ENCODE data around the gene SPOUT1. TPM values are rescaled to one million over a fixed set of nuclear protein-coding genes. Genes with fewer than 3 reads are reported as not detected.
A peak's percentile ranks its signal among the peaks of the same experiment; 100 is the strongest.

Gene SPOUT1
- total and polyA plus RNA-seq, 2 of the 13 experiments (the other 11 are each of a cell fraction or from before 2014, with no cell fraction given), result 39.0 to 45.8 TPM

DNA sequence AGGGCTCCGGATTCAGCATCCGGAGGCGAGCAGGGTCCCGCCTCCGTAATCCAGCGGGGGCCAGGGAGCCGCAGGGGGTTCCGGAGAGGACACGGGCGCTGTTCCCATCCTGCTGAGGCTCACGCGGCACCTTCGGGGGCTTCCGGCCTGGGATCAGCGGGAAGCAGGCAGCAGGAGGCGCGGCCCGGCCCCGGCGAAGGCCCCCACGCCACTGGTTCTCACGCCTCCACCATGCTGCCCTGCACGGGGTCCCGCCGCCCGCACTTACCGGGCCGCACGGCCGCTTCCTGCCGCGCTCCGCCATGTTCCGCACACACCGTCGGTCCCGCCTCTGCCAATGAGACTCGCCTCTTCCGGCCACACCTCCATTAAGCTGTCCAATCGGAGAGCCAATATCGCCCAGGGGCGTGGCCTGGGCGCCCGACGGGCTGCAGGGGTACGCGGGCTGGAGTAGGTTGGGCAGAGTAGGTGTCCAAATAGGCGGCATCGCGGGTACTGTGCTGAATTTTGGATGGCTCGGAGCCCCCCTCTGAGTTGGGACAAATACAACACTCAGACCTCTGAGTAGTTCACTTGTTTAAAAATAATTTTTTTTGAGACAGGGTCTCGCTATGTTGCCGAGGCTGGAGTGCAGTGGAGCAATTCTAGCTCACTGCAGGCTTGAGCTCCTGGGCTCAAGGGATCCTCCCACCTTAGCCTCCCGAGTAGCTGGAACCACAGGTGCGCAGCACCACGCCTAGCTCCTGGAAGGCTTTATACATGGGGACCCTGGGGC, at the start of gene SPOUT1 (continued):
- TF ChIP-seq, protein P1, sequence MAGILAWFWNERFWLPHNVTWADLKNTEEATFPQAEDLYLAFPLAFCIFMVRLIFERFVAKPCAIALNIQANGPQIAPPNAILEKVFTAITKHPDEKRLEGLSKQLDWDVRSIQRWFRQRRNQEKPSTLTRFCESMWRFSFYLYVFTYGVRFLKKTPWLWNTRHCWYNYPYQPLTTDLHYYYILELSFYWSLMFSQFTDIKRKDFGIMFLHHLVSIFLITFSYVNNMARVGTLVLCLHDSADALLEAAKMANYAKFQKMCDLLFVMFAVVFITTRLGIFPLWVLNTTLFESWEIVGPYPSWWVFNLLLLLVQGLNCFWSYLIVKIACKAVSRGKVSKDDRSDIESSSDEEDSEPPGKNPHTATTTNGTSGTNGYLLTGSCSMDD (CRISPR knock-in tag; IDR thresholded peaks at IDR 0.05), result 0 out of 2 replicates have a peak, but pooled peaks have one; percentile 26
- TF ChIP-seq ZNF251 (CRISPR knock-in tag; IDR thresholded peaks at IDR 0.05) (no peak), ELF1 (CRISPR knock-in tag; IDR thresholded peaks at IDR 0.05) (peak; percentile 76), PCBP2 (optimal IDR thresholded peaks at IDR 0.05; ENCODE audit: low read depth, low read length, poor library complexity, severe bottlenecking) (no peak), NFIC (IDR thresholded peaks at IDR 0.05; ENCODE audit: low read length) (no peak), GFI1 (CRISPR knock-in tag; IDR thresholded peaks at IDR 0.05; ENCODE audit: borderline replicate concordance) (0 out of 2 replicates have a peak, but pooled peaks have one; percentile 26), NR3C1 (CRISPR knock-in tag; IDR thresholded peaks at IDR 0.05) (no peak), PAX8 (CRISPR knock-in tag; IDR thresholded peaks at IDR 0.05; ENCODE audit: borderline replicate concordance) (0 out of 2 replicates have a peak, but pooled peaks have one; percentile 51), ZNF263 (CRISPR knock-in tag; IDR thresholded peaks at IDR 0.05) (peak; percentile 33; the same call in 1 of the 2 replicates), CHD4 (IDR thresholded peaks at IDR 0.05; ENCODE audit: borderline replicate concordance, low read length) (no peak), KLF11 (CRISPR knock-in tag; IDR thresholded peaks at IDR 0.05) (peak; percentile 96; the same call in 1 of the 2 replicates), ZHX1 (CRISPR knock-in tag; IDR thresholded peaks at IDR 0.05; ENCODE audit: low read depth) (0 out of 2 replicates have a peak, but pooled peaks have one; percentile 58), ZNF318 (CRISPR knock-in tag; IDR thresholded peaks at IDR 0.05) (0 out of 2 replicates have a peak, but pooled peaks have one; percentile 51), FOXP4 (CRISPR knock-in tag; IDR thresholded peaks at IDR 0.05) (peak; percentile 64)
